Upper lobe of left lung (tissue), 4 donors: ENCODE results near the gene FAM120B.

Source experiments
- POLR2A ChIP-seq, 4 donors: fragments of 450-650 bp; IDR thresholded peaks; one replicate each; pipeline ENCODE4 v1.5.1; 2016 to 2017; ENCODE audit warnings: antibody characterized with exemption in 4 of 4, mild to moderate bottlenecking in 2 of 4
- TF ChIP-seq, protein P1 (sequence below), 6 experiments: fragments of 450-650 bp in 4 of 6; fragments of 200-600 bp in 2 of 6; sonication (generic) in 2 of 6; IDR thresholded peaks; one replicate each; pipeline ENCODE4 v1.5.1; 2016 to 2019; ENCODE audit warnings: antibody characterized with exemption in 6 of 6

DNA sequence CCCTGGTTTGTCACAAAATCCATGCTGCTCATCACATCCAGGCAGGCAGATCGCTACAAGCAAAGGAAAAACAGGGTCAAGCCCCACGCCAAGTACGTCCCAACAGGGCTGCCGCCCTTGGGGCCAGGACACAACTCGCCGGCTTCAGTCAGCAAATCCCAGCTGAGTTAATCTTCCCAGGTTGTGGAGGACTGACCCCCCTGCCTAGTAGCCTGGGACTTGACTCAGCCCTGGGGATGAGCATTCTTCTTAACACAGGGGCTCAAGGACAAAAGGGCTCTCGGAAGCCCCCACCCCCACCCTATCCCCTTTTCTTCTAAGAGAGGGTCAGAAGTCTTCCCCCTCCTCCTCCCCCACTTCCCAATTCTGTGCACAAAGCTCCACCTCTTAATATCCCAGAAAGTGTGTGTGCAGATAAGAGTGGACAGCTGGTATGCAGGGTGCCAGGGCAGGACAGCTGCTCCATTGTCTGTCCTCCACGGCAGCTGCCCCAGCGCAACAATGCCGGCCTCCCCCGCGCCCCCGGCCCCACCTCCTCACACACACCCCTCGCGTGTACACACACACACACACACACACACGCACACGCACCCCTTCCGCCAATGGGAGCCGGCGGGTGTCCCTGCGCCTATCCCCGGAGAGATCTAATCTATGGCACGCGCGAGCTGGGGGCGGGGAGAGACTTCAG is 20.2 kb upstream of the FAM120B start:
- TF ChIP-seq POLR2A (IDR thresholded peaks at IDR 0.05), result no peak
- TF ChIP-seq, protein P1, sequence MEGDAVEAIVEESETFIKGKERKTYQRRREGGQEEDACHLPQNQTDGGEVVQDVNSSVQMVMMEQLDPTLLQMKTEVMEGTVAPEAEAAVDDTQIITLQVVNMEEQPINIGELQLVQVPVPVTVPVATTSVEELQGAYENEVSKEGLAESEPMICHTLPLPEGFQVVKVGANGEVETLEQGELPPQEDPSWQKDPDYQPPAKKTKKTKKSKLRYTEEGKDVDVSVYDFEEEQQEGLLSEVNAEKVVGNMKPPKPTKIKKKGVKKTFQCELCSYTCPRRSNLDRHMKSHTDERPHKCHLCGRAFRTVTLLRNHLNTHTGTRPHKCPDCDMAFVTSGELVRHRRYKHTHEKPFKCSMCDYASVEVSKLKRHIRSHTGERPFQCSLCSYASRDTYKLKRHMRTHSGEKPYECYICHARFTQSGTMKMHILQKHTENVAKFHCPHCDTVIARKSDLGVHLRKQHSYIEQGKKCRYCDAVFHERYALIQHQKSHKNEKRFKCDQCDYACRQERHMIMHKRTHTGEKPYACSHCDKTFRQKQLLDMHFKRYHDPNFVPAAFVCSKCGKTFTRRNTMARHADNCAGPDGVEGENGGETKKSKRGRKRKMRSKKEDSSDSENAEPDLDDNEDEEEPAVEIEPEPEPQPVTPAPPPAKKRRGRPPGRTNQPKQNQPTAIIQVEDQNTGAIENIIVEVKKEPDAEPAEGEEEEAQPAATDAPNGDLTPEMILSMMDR (IDR thresholded peaks at IDR 0.05), result no peak
